H1 (cell line): Measurements from ENCODE around the gene PDE4B. TPM values are rescaled to one million over a fixed set of nuclear protein-coding genes. Genes with fewer than 3 reads are reported as not detected.

Experiments used
- CTCF ChIA-PET: fragments of 300-600 bp; sonication (Branson Sonifier 250); formaldehyde crosslinking; loops from one replicate; lab custom pipeline; 2021; ENCODE audit not compliant: partially characterized antibody; lab: Charles Lee
- POLR2A ChIA-PET: fragments of 300-600 bp; sonication (Branson Sonifier 250); formaldehyde crosslinking; loops from one replicate; lab custom pipeline; 2021; ENCODE audit warnings: inconsistent platforms; ENCODE audit not compliant: partially characterized antibody; lab: Charles Lee
- DNase-seq, 2 experiments: peaks; one replicate each; pipeline versions ENCODE4 v3.0.0 to v3.0.0-alpha.2; 2010 to 2022; ENCODE audit warnings: low spot score in 2 of 2, low read depth in 1 of 2, mixed read lengths in 1 of 2
- FAIRE-seq: peaks from 2 replicates; lab custom pipeline; 2011; peaks lifted over from hg19 to GRCh38; lab: Jason Lieb, UNC
- H2AFZ ChIP-seq: 2 replicates; pipeline ENCODE4 v1.8.1; 2012; ENCODE audit warnings: low read length, inconsistent platforms
- H2AK5ac ChIP-seq: 2 replicates; pipeline ENCODE4 v1.6.1; 2013; ENCODE audit warnings: low read depth, low read length
- H2BK120ac ChIP-seq: replicated peaks from 2 replicates; pipeline ENCODE3; 2013; ENCODE audit warnings: low read depth, low read length, inconsistent platforms
- H2BK12ac ChIP-seq: 2 replicates; pipeline ENCODE4 v1.6.1; 2013; ENCODE audit warnings: low read depth, low read length
- H2BK15ac ChIP-seq: 2 replicates; pipeline ENCODE4 v1.6.1; 2013; ENCODE audit warnings: low read length
- H2BK20ac ChIP-seq: 2 replicates; pipeline ENCODE4 v1.6.1; 2013; ENCODE audit warnings: low read length
- H2BK5ac ChIP-seq: 2 replicates; pipeline ENCODE4 v1.6.1; 2013; ENCODE audit warnings: low read depth, low read length
- H3K14ac ChIP-seq: 2 replicates; pipeline ENCODE4 v1.6.1; 2013; ENCODE audit warnings: inconsistent platforms; ENCODE audit not compliant: insufficient read length
- H3K18ac ChIP-seq: 2 replicates; pipeline ENCODE4 v1.6.1; 2013; ENCODE audit warnings: low read length; ENCODE audit errors: extremely low read depth
- H3K23ac ChIP-seq: 2 replicates; pipeline ENCODE4 v1.6.1; 2013; ENCODE audit warnings: inconsistent platforms; ENCODE audit not compliant: insufficient read length
- H3K23me2 ChIP-seq: 2 replicates; pipeline ENCODE4 v1.6.1; 2013; ENCODE audit warnings: low read depth, low read length
- H3K27ac ChIP-seq: 2 replicates; pipeline ENCODE4 v1.6.1; 2011; ENCODE audit warnings: low read depth, low read length, inconsistent platforms
- H3K27me3 ChIP-seq, 4 experiments: replicated peaks in 1 of 4; 1 replicate in 1 of 4; 2 replicates in 3 of 4; pipeline versions ENCODE4 v1.6.1 to v1.8.1; 2011 to 2013; ENCODE audit warnings: low read length in 3 of 4, mild to moderate bottlenecking in 3 of 4, inconsistent platforms in 2 of 4, mixed read lengths in 2 of 4, moderate library complexity in 1 of 4; ENCODE audit not compliant: control insufficient read depth in 3 of 4, insufficient read depth in 3 of 4; ENCODE audit errors: extremely low read depth in 1 of 4
- H3K36me3 ChIP-seq, 4 experiments: 2 replicates each; pipeline versions ENCODE4 v1.6.1 to v1.8.1; 2011 to 2013; ENCODE audit warnings: mild to moderate bottlenecking in 4 of 4, low read length in 3 of 4, moderate library complexity in 2 of 4, control low read depth in 1 of 4, inconsistent platforms in 1 of 4; ENCODE audit not compliant: insufficient read depth in 4 of 4, control insufficient read depth in 2 of 4
- H3K4ac ChIP-seq: replicated peaks from 2 replicates; pipeline ENCODE3; 2013; ENCODE audit warnings: low read length, low read depth, mixed read lengths, inconsistent platforms; ENCODE audit not compliant: insufficient read length
- H3K4me1 ChIP-seq, 4 experiments: replicated peaks in 1 of 4; 1 replicate in 1 of 4; 2 replicates in 3 of 4; pipeline versions ENCODE4 v1.6.1 to v1.8.1; 2011 to 2013; ENCODE audit warnings: low read length in 3 of 4, inconsistent platforms in 2 of 4, mixed read lengths in 1 of 4; ENCODE audit not compliant: insufficient read depth in 4 of 4, control insufficient read depth in 3 of 4
- H3K4me2 ChIP-seq, 2 experiments: 2 replicates each; pipeline versions ENCODE4 v1.6.1 to v1.8.1; 2011 to 2013; ENCODE audit warnings: low read depth in 2 of 2, low read length in 2 of 2, control low read depth in 1 of 2, inconsistent platforms in 1 of 2, mild to moderate bottlenecking in 1 of 2; ENCODE audit not compliant: insufficient read depth in 1 of 2
- H3K4me3 ChIP-seq, 4 experiments: fragments of 200-600, 300-600 bp in 1 of 4; sonication (generic), shearing (Covaris generic), sonication (Bioruptor Twin) in 1 of 4; 2 replicates each; pipeline versions ENCODE4 v1.5.1 to v1.8.1; 2011 to 2016; ENCODE audit warnings: low read length in 4 of 4, low read depth in 3 of 4, control low read depth in 2 of 4, inconsistent platforms in 2 of 4, mild to moderate bottlenecking in 2 of 4, mixed read lengths in 1 of 4, moderate library complexity in 1 of 4; ENCODE audit not compliant: insufficient read depth in 2 of 4; ENCODE audit errors: extremely low read depth in 1 of 4
- H3K56ac ChIP-seq: replicated peaks from 2 replicates; pipeline ENCODE3; 2013; ENCODE audit warnings: low read depth, mild to moderate bottlenecking, mixed read lengths, low read length, inconsistent platforms; ENCODE audit not compliant: insufficient read length
- H3K79me1 ChIP-seq: 2 replicates; pipeline ENCODE4 v1.6.1; 2013; ENCODE audit warnings: low read depth, low read length, control low read depth
- H3K79me2 ChIP-seq, 2 experiments: 2 replicates each; pipeline versions ENCODE4 v1.6.1 to v1.8.1; 2012 to 2013; ENCODE audit warnings: low read length in 2 of 2, mild to moderate bottlenecking in 2 of 2, inconsistent platforms in 1 of 2; ENCODE audit not compliant: insufficient read depth in 2 of 2, control insufficient read depth in 1 of 2
- H3K9ac ChIP-seq, 4 experiments: replicated peaks in 1 of 4; 1 replicate in 1 of 4; 2 replicates in 3 of 4; pipeline versions ENCODE4 v1.6.1 to v1.8.1; 2011 to 2013; ENCODE audit warnings: low read depth in 3 of 4, low read length in 3 of 4, control low read depth in 2 of 4, mild to moderate bottlenecking in 2 of 4, moderate library complexity in 2 of 4, inconsistent platforms in 1 of 4; ENCODE audit errors: extremely low read depth in 1 of 4
- H3K9me3 ChIP-seq, 2 experiments: 2 replicates each; pipeline versions ENCODE4 v1.6.1 to v1.8.1; 2012 to 2013; ENCODE audit warnings: mild to moderate bottlenecking in 2 of 2, moderate library complexity in 2 of 2, control low read depth in 1 of 2, inconsistent platforms in 1 of 2, low read depth in 1 of 2, low read length in 1 of 2, mixed read lengths in 1 of 2; ENCODE audit not compliant: insufficient read depth in 2 of 2
- H4K20me1 ChIP-seq, 2 experiments: replicated peaks in 1 of 2; 2 replicates each; pipeline versions ENCODE3 to v1.8.1; 2011 to 2013; ENCODE audit warnings: inconsistent platforms in 2 of 2, low read length in 2 of 2, mild to moderate bottlenecking in 1 of 2; ENCODE audit not compliant: insufficient read depth in 2 of 2, control insufficient read depth in 1 of 2
- H4K5ac ChIP-seq: 2 replicates; pipeline ENCODE4 v1.6.1; 2013; ENCODE audit warnings: low read length, low read depth, mixed read lengths, inconsistent platforms; ENCODE audit not compliant: insufficient read length
- H4K8ac ChIP-seq: 2 replicates; pipeline ENCODE4 v1.8.0; 2013; ENCODE audit warnings: mild to moderate bottlenecking, moderate library complexity, low read length, inconsistent platforms; ENCODE audit not compliant: insufficient read depth; ENCODE audit errors: extremely low read depth
- H4K91ac ChIP-seq: replicated peaks from 2 replicates; pipeline ENCODE3; 2013; ENCODE audit warnings: low read length, mixed read lengths, inconsistent platforms; ENCODE audit not compliant: insufficient read length
- EZH2 ChIP-seq: fragments of 200-600 bp; sonication (generic); IDR thresholded peaks from 2 replicates; pipeline ENCODE4 v1.7.1; 2012; ENCODE audit warnings: low read depth, mild to moderate bottlenecking, moderate library complexity, low read length, inconsistent platforms; ENCODE audit not compliant: severe bottlenecking
- FOSL1 ChIP-seq: IDR thresholded peaks from 2 replicates; pipeline ENCODE4 v1.6.1; 2011; ENCODE audit warnings: mild to moderate bottlenecking, low read depth, low read length, moderate library complexity; ENCODE audit not compliant: insufficient read depth
- HDAC6 ChIP-seq: IDR thresholded peaks from one replicate; pipeline ENCODE4 v1.7.1; 2012; ENCODE audit warnings: low read depth, mild to moderate bottlenecking, inconsistent platforms, low read length, moderate library complexity
- JUND ChIP-seq: IDR thresholded peaks from 2 replicates; pipeline ENCODE4 v1.6.1; 2011; ENCODE audit warnings: mild to moderate bottlenecking, improper control_type of control experiment, low read length
- POLR2A ChIP-seq, 2 experiments: IDR thresholded peaks; 1 replicate in 1 of 2; 2 replicates in 1 of 2; pipeline ENCODE4 v1.6.1; 2011; ENCODE audit warnings: low read depth in 2 of 2, low read length in 2 of 2, mild to moderate bottlenecking in 2 of 2; ENCODE audit errors: control extremely low read depth in 1 of 2
- POU5F1 ChIP-seq: IDR thresholded peaks from 2 replicates; pipeline ENCODE4 v1.6.1; 2011; ENCODE audit warnings: low read depth, mild to moderate bottlenecking, low read length, moderate library complexity
- RNF2 ChIP-seq: fragments of 200-900, 300-1000 bp; sonication (generic); IDR thresholded peaks from 2 replicates; pipeline ENCODE4 v1.7.1; 2016; ENCODE audit warnings: borderline replicate concordance, low read depth, mild to moderate bottlenecking, antibody characterized with exemption, low read length; ENCODE audit not compliant: poor library complexity, severe bottlenecking; ENCODE audit errors: missing control alignments
- SAP30 ChIP-seq: fragments of 300-600 bp; sonication (generic); IDR thresholded peaks from 2 replicates; pipeline ENCODE4 v1.7.1; 2012; ENCODE audit warnings: low read length, moderate library complexity, mild to moderate bottlenecking, inconsistent platforms; ENCODE audit not compliant: insufficient read depth, insufficient replicate concordance
- SIX5 ChIP-seq: IDR thresholded peaks from 2 replicates; pipeline ENCODE4 v1.6.1; 2011; ENCODE audit warnings: mild to moderate bottlenecking, low read depth, low read length
- SRF ChIP-seq: IDR thresholded peaks from 2 replicates; pipeline ENCODE4 v1.6.1; 2011; ENCODE audit warnings: mild to moderate bottlenecking, low read depth, low read length, moderate library complexity
- TBP ChIP-seq: IDR thresholded peaks from 2 replicates; pipeline ENCODE4 v1.6.1; 2011; ENCODE audit warnings: low read depth, low read length, improper control_type of control experiment
- WGBS, 2 experiments: shearing (Covaris generic) in 1 of 2; methylation state at CpG; one replicate each; pipeline versions ENCODE4 v1.1.6 to v1.1.7; 2013 to 2015; ENCODE audit warnings: low lambda C conversion rate in 2 of 2, mixed read lengths in 2 of 2, inconsistent platforms in 1 of 2, low coverage in 1 of 2, missing lambda C conversion rate in 1 of 2; ENCODE audit not compliant: insufficient replicate concordance in 2 of 2, insufficient coverage in 1 of 2, insufficient read length in 1 of 2; ENCODE audit errors: extremely low coverage in 1 of 2, missing lambda C conversion rate in 1 of 2; 5-methylcytosine and 5-hydroxymethylcytosine counted together
- polyA plus RNA-seq, 7 experiments: library from polyadenylated mRNA; depleted of rRNA in 3 of 7; stranded (reverse) in 5 of 7; unstranded in 2 of 7; fragments of >200 nt in 5 of 7; fragments of 200-250 nt in 2 of 7; gene quantifications; 1 replicate in 5 of 7; 2 replicates in 1 of 7; 4 replicates in 1 of 7; pipeline versions ENCODE4 v1.2.1 to v1.2.3, GENCODE V29; 2011 to 2013; ENCODE audit warnings: missing spikeins in 2 of 7, mixed read lengths in 2 of 7
- total RNA-seq: library from RNA; stranded (reverse); fragmentation: NEBNext Ultra II Directional; extraction: Animal tissue kit (Norgen Biotek cat#: 25700); gene quantifications from 2 replicates; pipeline ENCODE4 v1.2.1, GENCODE V29; 2021

The PDE4B gene
- total and polyA plus RNA-seq, 2 of the 8 experiments (the other 6 are each of a cell fraction or from before 2014, with no cell fraction given) = 5.0 to 15.1 TPM

- Histone ChIP-seq H3K4ac (no peak overlapping the region), H4K91ac (no peak overlapping the region), H2AK5ac (no peak overlapping the region), H4K5ac (no peak overlapping the region), H2BK15ac (no peak overlapping the region), H3K14ac (no peak overlapping the region), H3K4me2 (no peak overlapping the region), H4K20me1 (no peaks in the 10 kb centered on the region), H3K23me2 (no peaks in the 10 kb centered on the region), H4K8ac (no peak overlapping the region), H3K27ac (no peak overlapping the region), H3K9me3 (no peaks in the 10 kb centered on the region), H3K27me3 (no peaks in the 10 kb centered on the region), H2BK5ac (no peak overlapping the region), H3K23ac (no peak overlapping the region), H2BK120ac (no peak overlapping the region), H3K36me3 (no peaks in the 10 kb centered on the region), H2BK20ac (no peak overlapping the region), H3K4me1 (no peaks in the 10 kb centered on the region), H3K56ac (no peak overlapping the region), H3K9ac (no peak overlapping the region), H2AFZ (no peak overlapping the region), H3K18ac (no peak overlapping the region), H3K79me2 (no peaks in the 10 kb centered on the region), H3K4me3 (no peak overlapping the region), H3K79me1 (no peaks in the 10 kb centered on the region), H2BK12ac (no peak overlapping the region)
- CTCF ChIA-PET = no interaction called here
- 81% methylated on average over 1 of the region's 1 CpG; no CpG with 5 or more reads in 1 of the 2 experiments for WGBS, 2 experiments
- TF ChIP-seq RNF2 (no peak), HDAC6 (no peak), SRF (no peak), POU5F1 (no peak), FOSL1 (no peak), TBP (no peak), JUND (no peak), EZH2 (no peak), SIX5 (no peak), SAP30 (no peak), POLR2A (IDR thresholded peaks at IDR 0.05; ENCODE audit: control extremely low read depth in 1 of 2, low read depth in 2 of 2, low read length in 2 of 2) (no peak)
- no peak for DNase-seq
- no peak for FAIRE-seq
- POLR2A ChIA-PET = no interaction called here
Measured at GRCh38 chr1:66159800-66160199, 367.1 kb downstream of the PDE4B start.
